GM23338 (cell line): ENCODE measurements around the gene CDC42BPG. TPM values are rescaled to one million over a fixed set of nuclear protein-coding genes. Genes with fewer than 3 reads are reported as not detected.

ENCODE experiments used
- ATAC-seq: fragments of 200-7000 bp; cut with Tn5 transposase; 3 replicates; pipeline ENCODE4 v1.9.1; 2020
- DNase-seq: peaks from one replicate; pipeline ENCODE4 v3.0.0-alpha.2; 2015; ENCODE audit warnings: low spot score
- H2AFZ ChIP-seq: fragments of 200-600 bp; sonication (generic); 2 replicates; pipeline ENCODE4 v1.8.0; 2016; ENCODE audit warnings: antibody characterized with exemption, mild to moderate bottlenecking, moderate library complexity
- H3F3A ChIP-seq: fragments of 200-600 bp; sonication (generic); replicated peaks from 2 replicates; pipeline ENCODE4 v1.8.0; 2017; ENCODE audit warnings: antibody characterized with exemption, mixed run types, low read depth
- H3K27ac ChIP-seq: fragments of 200-600 bp; sonication (generic); 2 replicates; pipeline ENCODE4 v1.6.1; 2016; ENCODE audit warnings: low read depth
- H3K27me3 ChIP-seq: fragments of 200-600 bp; sonication (generic); 2 replicates; pipeline ENCODE4 v1.8.0; 2016; ENCODE audit warnings: mild to moderate bottlenecking, mixed run types, moderate library complexity; ENCODE audit not compliant: insufficient read depth
- H3K36me3 ChIP-seq: fragments of 200-600 bp; sonication (generic); 2 replicates; pipeline ENCODE4 v1.8.0; 2016; ENCODE audit warnings: mild to moderate bottlenecking; ENCODE audit not compliant: insufficient read depth
- H3K4me1 ChIP-seq: fragments of 200-600 bp; sonication (generic); 2 replicates; pipeline ENCODE4 v1.8.0; 2016; ENCODE audit warnings: mild to moderate bottlenecking, moderate library complexity; ENCODE audit not compliant: insufficient read depth
- H3K4me2 ChIP-seq: fragments of 200-600 bp; sonication (generic); 2 replicates; pipeline ENCODE4 v1.7.1; 2017; ENCODE audit warnings: mixed run types
- H3K4me3 ChIP-seq: fragments of 200-600 bp; sonication (generic); 2 replicates; pipeline ENCODE4 v1.6.1; 2016; ENCODE audit warnings: mixed run types
- H3K79me2 ChIP-seq: fragments of 200-600 bp; sonication (generic); replicated peaks from 2 replicates; pipeline ENCODE4 v1.8.0; 2017; ENCODE audit warnings: mild to moderate bottlenecking; ENCODE audit not compliant: insufficient read depth
- H3K9me2 ChIP-seq: fragments of 200-600 bp; sonication (generic); 2 replicates; pipeline ENCODE4 v1.8.0; 2017; ENCODE audit not compliant: insufficient read depth
- H4K20me1 ChIP-seq: fragments of 200-600 bp; sonication (generic); replicated peaks from 2 replicates; pipeline ENCODE4 v1.8.0; 2017; ENCODE audit warnings: mild to moderate bottlenecking; ENCODE audit not compliant: insufficient read depth
- H3K27ac Mint-ChIP-seq: 2 replicates; pipeline ENCODE4 v1.8.0; 2020; ENCODE audit warnings: inconsistent platforms, mild to moderate bottlenecking, moderate library complexity, mixed read lengths
- H3K27me3 Mint-ChIP-seq: 3 replicates; pipeline ENCODE4 v1.8.0; 2022; ENCODE audit warnings: low read depth, mild to moderate bottlenecking, moderate library complexity, mixed read lengths, inconsistent platforms; ENCODE audit not compliant: insufficient read depth, poor library complexity
- H3K36me3 Mint-ChIP-seq: 3 replicates; pipeline ENCODE4 v1.8.0; 2021; ENCODE audit warnings: low read depth, mild to moderate bottlenecking, inconsistent platforms, moderate library complexity, mixed read lengths
- H3K4me1 Mint-ChIP-seq: 3 replicates; pipeline ENCODE4 v1.8.0; 2020; ENCODE audit warnings: mild to moderate bottlenecking, inconsistent platforms, mixed read lengths
- H3K4me3 Mint-ChIP-seq: 3 replicates; pipeline ENCODE4 v1.8.0; 2021; ENCODE audit warnings: moderate library complexity, mild to moderate bottlenecking, inconsistent platforms, mixed read lengths
- H3K9me3 Mint-ChIP-seq: 3 replicates; pipeline ENCODE4 v1.8.0; 2020; ENCODE audit warnings: moderate library complexity, mild to moderate bottlenecking, inconsistent platforms, mixed read lengths
- CREB1 ChIP-seq: fragments of 250-450 bp; sonication (Bioruptor Pico); IDR thresholded peaks from 2 replicates; pipeline ENCODE4 v1.5.0; 2020; ENCODE audit warnings: low read depth, mild to moderate bottlenecking, moderate library complexity
- EZH2 ChIP-seq: fragments of 200-600 bp; sonication (generic); IDR thresholded peaks from one replicate; pipeline ENCODE4 v1.8.0; 2017; ENCODE audit warnings: antibody characterized with exemption, mild to moderate bottlenecking, low read depth; ENCODE audit not compliant: unreplicated experiment
- EZH2phosphoT487 ChIP-seq: fragments of 200-600 bp; sonication (generic); IDR thresholded peaks from one replicate; pipeline ENCODE4 v1.8.1; 2018; ENCODE audit warnings: antibody characterized with exemption; ENCODE audit not compliant: unreplicated experiment
- JUNB ChIP-seq: IDR thresholded peaks from one replicate; pipeline ENCODE4 v1.6.1; 2016; ENCODE audit warnings: antibody characterized with exemption; ENCODE audit not compliant: unreplicated experiment
- NANOG ChIP-seq: IDR thresholded peaks from 2 replicates; pipeline ENCODE4 v1.6.1; 2016; ENCODE audit warnings: antibody characterized with exemption, borderline replicate concordance
- POLR2AphosphoS5 ChIP-seq: IDR thresholded peaks from 2 replicates; pipeline ENCODE4 v1.6.1; 2016; ENCODE audit warnings: antibody characterized with exemption, low read depth
- STAT1 ChIP-seq: IDR thresholded peaks from one replicate; pipeline ENCODE4 v1.6.1; 2016; ENCODE audit warnings: antibody characterized with exemption; ENCODE audit not compliant: unreplicated experiment
- ZNF114 ChIP-seq: fragments of 250-450 bp; sonication (Bioruptor Pico); IDR thresholded peaks from 2 replicates; pipeline ENCODE4 v1.5.0; 2020; ENCODE audit warnings: mild to moderate bottlenecking, moderate library complexity
- ZNF331 ChIP-seq: fragments of 250-450 bp; sonication (Bioruptor Pico); IDR thresholded peaks from 2 replicates; pipeline ENCODE4 v1.5.0; 2020; ENCODE audit warnings: low read depth, mild to moderate bottlenecking, moderate library complexity
- polyA plus RNA-seq: library from polyadenylated mRNA; unstranded; fragments of >200 nt; fragmentation: Nextera tagmentation; extraction: Ambion mirVana; gene quantifications from 2 replicates; pipeline ENCODE4 v1.2.1, GENCODE V29; 2016
- total RNA-seq: library from RNA; depleted of rRNA; stranded (reverse); fragments of >200 nt; shearing (Covaris generic); gene quantifications from 2 replicates; pipeline ENCODE4 v1.2.3, GENCODE V29; 2014
- TF ChIP-seq, protein P1 (sequence below): IDR thresholded peaks from one replicate; pipeline ENCODE4 v1.6.1; 2018; ENCODE audit warnings: antibody characterized with exemption; ENCODE audit not compliant: unreplicated experiment
- TF ChIP-seq, protein P2 (sequence below): IDR thresholded peaks from 2 replicates; pipeline ENCODE4 v1.6.1; 2016; ENCODE audit warnings: antibody characterized with exemption
- TF ChIP-seq, protein P3 (sequence below): fragments of 250-450 bp; sonication (Bioruptor Pico); IDR thresholded peaks from 2 replicates; pipeline ENCODE4 v1.5.0; 2020; ENCODE audit warnings: mild to moderate bottlenecking, moderate library complexity

Gene CDC42BPG
- total and polyA plus RNA-seq, 2 experiments from 2014 or later: 2.3 to 11.6 TPM

DNA sequence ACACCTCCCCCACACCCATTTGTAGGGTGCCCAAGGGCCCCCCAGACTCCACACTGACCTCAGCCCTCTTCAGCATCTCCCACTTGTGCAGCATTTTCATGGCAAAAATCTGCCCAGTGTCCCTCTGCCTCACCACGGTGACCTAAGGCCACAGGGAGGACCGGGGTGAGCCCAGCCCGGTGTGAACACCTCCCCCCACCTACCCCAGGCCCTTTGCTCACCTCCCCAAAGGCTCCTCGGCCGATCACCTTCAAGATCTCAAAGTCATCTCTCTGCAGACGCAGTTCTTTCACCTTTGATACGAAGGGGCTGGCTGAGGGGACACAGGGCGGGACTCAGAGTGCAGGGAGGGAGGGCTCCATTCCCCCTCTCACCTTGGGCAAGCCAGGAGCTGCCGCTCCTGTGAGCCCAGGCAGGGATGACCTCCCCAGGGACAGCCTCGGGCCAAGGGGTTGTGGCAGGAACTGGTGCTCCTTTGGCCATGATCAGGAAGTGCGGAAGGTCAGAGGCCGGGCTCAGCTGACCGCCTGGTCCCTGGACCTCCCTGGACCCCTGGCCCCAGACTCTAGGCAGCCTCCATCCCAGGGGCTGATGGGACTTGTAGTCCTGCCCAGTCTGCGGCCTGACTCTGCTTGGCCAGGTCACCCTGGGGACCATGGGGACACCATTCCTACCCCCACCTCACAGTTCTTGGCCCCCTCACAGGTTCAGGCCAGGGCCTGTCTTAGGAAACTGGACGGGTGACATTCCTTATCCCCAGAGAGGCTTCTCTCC lies 2.7 kb downstream of the CDC42BPG start:
- H3K27me3 Mint-ChIP-seq: peaks cover 14% of the 10 kb centered on the region

More for the DNA sequence above, 2.7 kb downstream of the CDC42BPG start:
- H3K27ac Mint-ChIP-seq: peak overlapping the region; percentile 76; the same call in 1 of the 2 replicates
- no peaks in the 10 kb centered on the region for H3K36me3 ChIP-seq
- H3K36me3 Mint-ChIP-seq: peaks cover 4% of the 10 kb centered on the region; the same call in 2 of the 3 replicates
- no peaks in the 10 kb centered on the region for H3K27me3 ChIP-seq
- H3F3A ChIP-seq: no peaks in the 10 kb centered on the region
- no peaks in the 10 kb centered on the region for H3K9me3 Mint-ChIP-seq
- H4K20me1 ChIP-seq: no peaks in the 10 kb centered on the region
- H3K79me2 ChIP-seq: no peaks in the 10 kb centered on the region
- peaks cover 30% of the 10 kb centered on the region for H3K4me1 Mint-ChIP-seq
- H3K4me3 ChIP-seq: no peak overlapping the region
- H3K4me1 ChIP-seq: peaks cover 11% of the 10 kb centered on the region
- TF ChIP-seq NANOG: no peak
- TF ChIP-seq POLR2AphosphoS5: no peak
- TF ChIP-seq STAT1: no peak
- TF ChIP-seq EZH2: no peak
- TF ChIP-seq, protein P1, sequence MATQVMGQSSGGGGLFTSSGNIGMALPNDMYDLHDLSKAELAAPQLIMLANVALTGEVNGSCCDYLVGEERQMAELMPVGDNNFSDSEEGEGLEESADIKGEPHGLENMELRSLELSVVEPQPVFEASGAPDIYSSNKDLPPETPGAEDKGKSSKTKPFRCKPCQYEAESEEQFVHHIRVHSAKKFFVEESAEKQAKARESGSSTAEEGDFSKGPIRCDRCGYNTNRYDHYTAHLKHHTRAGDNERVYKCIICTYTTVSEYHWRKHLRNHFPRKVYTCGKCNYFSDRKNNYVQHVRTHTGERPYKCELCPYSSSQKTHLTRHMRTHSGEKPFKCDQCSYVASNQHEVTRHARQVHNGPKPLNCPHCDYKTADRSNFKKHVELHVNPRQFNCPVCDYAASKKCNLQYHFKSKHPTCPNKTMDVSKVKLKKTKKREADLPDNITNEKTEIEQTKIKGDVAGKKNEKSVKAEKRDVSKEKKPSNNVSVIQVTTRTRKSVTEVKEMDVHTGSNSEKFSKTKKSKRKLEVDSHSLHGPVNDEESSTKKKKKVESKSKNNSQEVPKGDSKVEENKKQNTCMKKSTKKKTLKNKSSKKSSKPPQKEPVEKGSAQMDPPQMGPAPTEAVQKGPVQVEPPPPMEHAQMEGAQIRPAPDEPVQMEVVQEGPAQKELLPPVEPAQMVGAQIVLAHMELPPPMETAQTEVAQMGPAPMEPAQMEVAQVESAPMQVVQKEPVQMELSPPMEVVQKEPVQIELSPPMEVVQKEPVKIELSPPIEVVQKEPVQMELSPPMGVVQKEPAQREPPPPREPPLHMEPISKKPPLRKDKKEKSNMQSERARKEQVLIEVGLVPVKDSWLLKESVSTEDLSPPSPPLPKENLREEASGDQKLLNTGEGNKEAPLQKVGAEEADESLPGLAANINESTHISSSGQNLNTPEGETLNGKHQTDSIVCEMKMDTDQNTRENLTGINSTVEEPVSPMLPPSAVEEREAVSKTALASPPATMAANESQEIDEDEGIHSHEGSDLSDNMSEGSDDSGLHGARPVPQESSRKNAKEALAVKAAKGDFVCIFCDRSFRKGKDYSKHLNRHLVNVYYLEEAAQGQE: no peak
- TF ChIP-seq, protein P2, sequence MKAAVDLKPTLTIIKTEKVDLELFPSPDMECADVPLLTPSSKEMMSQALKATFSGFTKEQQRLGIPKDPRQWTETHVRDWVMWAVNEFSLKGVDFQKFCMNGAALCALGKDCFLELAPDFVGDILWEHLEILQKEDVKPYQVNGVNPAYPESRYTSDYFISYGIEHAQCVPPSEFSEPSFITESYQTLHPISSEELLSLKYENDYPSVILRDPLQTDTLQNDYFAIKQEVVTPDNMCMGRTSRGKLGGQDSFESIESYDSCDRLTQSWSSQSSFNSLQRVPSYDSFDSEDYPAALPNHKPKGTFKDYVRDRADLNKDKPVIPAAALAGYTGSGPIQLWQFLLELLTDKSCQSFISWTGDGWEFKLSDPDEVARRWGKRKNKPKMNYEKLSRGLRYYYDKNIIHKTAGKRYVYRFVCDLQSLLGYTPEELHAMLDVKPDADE: no peak
- no peak for TF ChIP-seq ZNF114 (CRISPR knock-in tag)
- TF ChIP-seq, protein P3, sequence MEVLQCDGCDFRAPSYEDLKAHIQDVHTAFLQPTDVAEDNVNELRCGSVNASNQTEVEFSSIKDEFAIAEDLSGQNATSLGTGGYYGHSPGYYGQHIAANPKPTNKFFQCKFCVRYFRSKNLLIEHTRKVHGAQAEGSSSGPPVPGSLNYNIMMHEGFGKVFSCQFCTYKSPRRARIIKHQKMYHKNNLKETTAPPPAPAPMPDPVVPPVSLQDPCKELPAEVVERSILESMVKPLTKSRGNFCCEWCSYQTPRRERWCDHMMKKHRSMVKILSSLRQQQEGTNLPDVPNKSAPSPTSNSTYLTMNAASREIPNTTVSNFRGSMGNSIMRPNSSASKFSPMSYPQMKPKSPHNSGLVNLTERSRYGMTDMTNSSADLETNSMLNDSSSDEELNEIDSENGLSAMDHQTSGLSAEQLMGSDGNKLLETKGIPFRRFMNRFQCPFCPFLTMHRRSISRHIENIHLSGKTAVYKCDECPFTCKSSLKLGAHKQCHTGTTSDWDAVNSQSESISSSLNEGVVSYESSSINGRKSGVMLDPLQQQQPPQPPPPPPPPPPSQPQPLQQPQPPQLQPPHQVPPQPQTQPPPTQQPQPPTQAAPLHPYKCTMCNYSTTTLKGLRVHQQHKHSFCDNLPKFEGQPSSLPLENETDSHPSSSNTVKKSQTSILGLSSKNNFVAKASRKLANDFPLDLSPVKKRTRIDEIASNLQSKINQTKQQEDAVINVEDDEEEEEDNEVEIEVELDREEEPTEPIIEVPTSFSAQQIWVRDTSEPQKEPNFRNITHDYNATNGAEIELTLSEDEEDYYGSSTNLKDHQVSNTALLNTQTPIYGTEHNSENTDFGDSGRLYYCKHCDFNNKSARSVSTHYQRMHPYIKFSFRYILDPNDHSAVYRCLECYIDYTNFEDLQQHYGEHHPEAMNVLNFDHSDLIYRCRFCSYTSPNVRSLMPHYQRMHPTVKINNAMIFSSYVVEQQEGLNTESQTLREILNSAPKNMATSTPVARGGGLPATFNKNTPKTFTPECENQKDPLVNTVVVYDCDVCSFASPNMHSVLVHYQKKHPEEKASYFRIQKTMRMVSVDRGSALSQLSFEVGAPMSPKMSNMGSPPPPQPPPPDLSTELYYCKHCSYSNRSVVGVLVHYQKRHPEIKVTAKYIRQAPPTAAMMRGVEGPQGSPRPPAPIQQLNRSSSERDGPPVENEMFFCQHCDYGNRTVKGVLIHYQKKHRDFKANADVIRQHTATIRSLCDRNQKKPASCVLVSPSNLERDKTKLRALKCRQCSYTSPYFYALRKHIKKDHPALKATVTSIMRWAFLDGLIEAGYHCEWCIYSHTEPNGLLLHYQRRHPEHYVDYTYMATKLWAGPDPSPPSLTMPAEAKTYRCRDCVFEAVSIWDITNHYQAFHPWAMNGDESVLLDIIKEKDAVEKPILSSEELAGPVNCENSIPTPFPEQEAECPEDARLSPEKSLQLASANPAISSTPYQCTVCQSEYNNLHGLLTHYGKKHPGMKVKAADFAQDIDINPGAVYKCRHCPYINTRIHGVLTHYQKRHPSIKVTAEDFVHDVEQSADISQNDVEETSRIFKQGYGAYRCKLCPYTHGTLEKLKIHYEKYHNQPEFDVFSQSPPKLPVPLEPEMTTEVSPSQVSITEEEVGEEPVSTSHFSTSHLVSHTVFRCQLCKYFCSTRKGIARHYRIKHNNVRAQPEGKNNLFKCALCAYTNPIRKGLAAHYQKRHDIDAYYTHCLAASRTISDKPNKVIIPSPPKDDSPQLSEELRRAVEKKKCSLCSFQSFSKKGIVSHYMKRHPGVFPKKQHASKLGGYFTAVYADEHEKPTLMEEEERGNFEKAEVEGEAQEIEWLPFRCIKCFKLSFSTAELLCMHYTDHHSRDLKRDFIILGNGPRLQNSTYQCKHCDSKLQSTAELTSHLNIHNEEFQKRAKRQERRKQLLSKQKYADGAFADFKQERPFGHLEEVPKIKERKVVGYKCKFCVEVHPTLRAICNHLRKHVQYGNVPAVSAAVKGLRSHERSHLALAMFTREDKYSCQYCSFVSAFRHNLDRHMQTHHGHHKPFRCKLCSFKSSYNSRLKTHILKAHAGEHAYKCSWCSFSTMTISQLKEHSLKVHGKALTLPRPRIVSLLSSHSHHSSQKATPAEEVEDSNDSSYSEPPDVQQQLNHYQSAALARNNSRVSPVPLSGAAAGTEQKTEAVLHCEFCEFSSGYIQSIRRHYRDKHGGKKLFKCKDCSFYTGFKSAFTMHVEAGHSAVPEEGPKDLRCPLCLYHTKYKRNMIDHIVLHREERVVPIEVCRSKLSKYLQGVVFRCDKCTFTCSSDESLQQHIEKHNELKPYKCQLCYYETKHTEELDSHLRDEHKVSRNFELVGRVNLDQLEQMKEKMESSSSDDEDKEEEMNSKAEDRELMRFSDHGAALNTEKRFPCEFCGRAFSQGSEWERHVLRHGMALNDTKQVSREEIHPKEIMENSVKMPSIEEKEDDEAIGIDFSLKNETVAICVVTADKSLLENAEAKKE (CRISPR knock-in tag): no peak
- no peak for TF ChIP-seq JUNB
- no peak for TF ChIP-seq EZH2phosphoT487
- TF ChIP-seq CREB1 (CRISPR knock-in tag): no peak
- no peak for TF ChIP-seq ZNF331 (CRISPR knock-in tag)
- H2AFZ ChIP-seq: no peak overlapping the region
- no peak overlapping the region for H3K27ac ChIP-seq
- DNase-seq (peak; percentile 47), ATAC-seq (peak; percentile 5; the same call in 2 of the 3 replicates)
- H3K4me2 ChIP-seq: peak overlapping the region; percentile 60
- no peak overlapping the region for H3K4me3 Mint-ChIP-seq
- no peaks in the 10 kb centered on the region for H3K9me2 ChIP-seq
